ENCODE measurements around the gene ZEB1. TPM values are rescaled to one million over a fixed set of nuclear protein-coding genes. Genes with fewer than 3 reads are reported as not detected.
"Not testable (repeated sequence)": the region's sequence is repeated elsewhere in the genome, so short reads cannot be mapped to it uniquely, and the experiment has no call there.

ZEB1 gene
- total RNA-seq, 2 donors from 2014 or later: 0.84 TPM

DNA sequence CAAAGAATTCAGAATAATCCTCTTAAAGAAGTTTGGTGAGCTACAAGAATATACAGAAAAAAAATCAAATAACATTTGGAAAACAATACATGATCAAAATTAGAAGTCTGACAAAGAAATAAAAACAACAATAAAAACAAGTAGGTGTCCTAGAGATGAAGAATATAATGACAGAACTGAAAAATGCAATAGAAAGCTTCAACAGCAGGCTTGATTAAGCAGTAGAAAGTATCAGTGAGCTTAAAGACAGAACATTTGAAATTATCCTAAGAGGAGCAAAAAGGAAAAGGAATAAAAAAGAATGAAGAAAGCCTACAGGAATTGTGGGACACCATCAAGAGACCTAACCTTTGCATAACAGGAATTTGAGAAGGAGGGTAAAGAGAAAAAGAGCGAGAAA, 238.8 kb downstream of the ZEB1 start:
- no peak for DNase-seq
- peaks cover 14% of the 10 kb centered on the region for H3K9me3 Mint-ChIP-seq
- H3K36me3 Mint-ChIP-seq (ENCODE audit: low read depth): no peaks in the 10 kb centered on the region
- no peaks in the 10 kb centered on the region for H3K36me3 ChIP-seq (ENCODE audit: control insufficient read depth, insufficient read depth, low read length)
- no peaks in the 10 kb centered on the region for H3K27me3 ChIP-seq (ENCODE audit: control insufficient read depth, insufficient read depth, low read length, poor library complexity, severe bottlenecking)
- H3K4me1 ChIP-seq (ENCODE audit: control insufficient read depth, insufficient read depth, low read length): no peaks in the 10 kb centered on the region
- H3K4me1 Mint-ChIP-seq: no peaks in the 10 kb centered on the region
- no peaks in the 10 kb centered on the region for H3K27me3 Mint-ChIP-seq (ENCODE audit: insufficient read depth)
- H3K4me3 ChIP-seq (ENCODE audit: low read length): no peak overlapping the region
- no peak overlapping the region for H3K4me3 Mint-ChIP-seq
- no peak overlapping the region for H3K9ac ChIP-seq (ENCODE audit: extremely low read depth, low read length, poor library complexity, severe bottlenecking)
- WGBS, 2 experiments (ENCODE audit: insufficient coverage in 1 of 2, insufficient read length in 1 of 2): 60% methylated on average over 1 of the region's 1 CpG; no CpG with 5 or more reads in 1 of the 2 experiments
- TF ChIP-seq, protein P1, sequence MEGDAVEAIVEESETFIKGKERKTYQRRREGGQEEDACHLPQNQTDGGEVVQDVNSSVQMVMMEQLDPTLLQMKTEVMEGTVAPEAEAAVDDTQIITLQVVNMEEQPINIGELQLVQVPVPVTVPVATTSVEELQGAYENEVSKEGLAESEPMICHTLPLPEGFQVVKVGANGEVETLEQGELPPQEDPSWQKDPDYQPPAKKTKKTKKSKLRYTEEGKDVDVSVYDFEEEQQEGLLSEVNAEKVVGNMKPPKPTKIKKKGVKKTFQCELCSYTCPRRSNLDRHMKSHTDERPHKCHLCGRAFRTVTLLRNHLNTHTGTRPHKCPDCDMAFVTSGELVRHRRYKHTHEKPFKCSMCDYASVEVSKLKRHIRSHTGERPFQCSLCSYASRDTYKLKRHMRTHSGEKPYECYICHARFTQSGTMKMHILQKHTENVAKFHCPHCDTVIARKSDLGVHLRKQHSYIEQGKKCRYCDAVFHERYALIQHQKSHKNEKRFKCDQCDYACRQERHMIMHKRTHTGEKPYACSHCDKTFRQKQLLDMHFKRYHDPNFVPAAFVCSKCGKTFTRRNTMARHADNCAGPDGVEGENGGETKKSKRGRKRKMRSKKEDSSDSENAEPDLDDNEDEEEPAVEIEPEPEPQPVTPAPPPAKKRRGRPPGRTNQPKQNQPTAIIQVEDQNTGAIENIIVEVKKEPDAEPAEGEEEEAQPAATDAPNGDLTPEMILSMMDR (conservative IDR thresholded peaks at IDR 0.05): no peak
- peaks cover 15% of the 10 kb centered on the region for H3K9me3 ChIP-seq (ENCODE audit: control insufficient read depth, low read length)
- H3K27ac Mint-ChIP-seq: no peak overlapping the region
- no peak overlapping the region for H3K27ac ChIP-seq (ENCODE audit: low read depth, low read length)

DNA sequence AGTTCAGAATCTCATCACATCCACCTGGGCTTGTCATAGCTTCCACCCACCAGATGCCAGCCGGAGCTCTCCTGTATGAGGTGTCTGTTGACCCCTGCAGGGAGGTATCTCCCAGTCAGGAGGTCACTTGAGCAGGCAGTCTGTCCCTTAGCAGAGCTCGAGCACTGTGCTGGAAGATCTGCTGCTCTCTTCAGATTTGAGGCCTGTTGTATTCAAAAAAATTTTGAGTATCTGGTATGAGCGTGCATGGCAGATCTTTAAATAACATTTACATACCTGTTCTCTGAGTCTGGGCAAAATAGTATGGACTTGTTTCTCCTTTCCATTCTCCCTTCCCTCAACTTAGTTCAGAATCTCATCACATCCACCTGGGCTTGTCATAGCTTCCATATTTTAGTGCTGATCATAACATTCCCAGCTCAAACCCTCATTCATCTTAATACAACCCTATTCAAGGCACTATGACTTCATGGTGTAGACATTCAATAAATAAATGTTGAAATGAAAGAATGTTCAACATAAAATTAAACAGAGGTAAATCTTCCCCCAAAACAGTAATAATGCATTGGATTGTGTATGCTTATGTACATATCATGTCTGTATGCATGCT, 249.3 kb downstream of the ZEB1 start:
- H3K27ac Mint-ChIP-seq; H3K27ac ChIP-seq (ENCODE audit: low read depth, low read length); H3K36me3 Mint-ChIP-seq (ENCODE audit: low read depth); H3K9ac ChIP-seq (ENCODE audit: extremely low read depth, low read length, poor library complexity, severe bottlenecking); H3K36me3 ChIP-seq (ENCODE audit: control insufficient read depth, insufficient read depth, low read length); H3K4me3 Mint-ChIP-seq; H3K27me3 ChIP-seq (ENCODE audit: control insufficient read depth, insufficient read depth, low read length, poor library complexity, severe bottlenecking); H3K4me1 ChIP-seq (ENCODE audit: control insufficient read depth, insufficient read depth, low read length); H3K4me3 ChIP-seq (ENCODE audit: low read length); H3K4me1 Mint-ChIP-seq; H3K27me3 Mint-ChIP-seq (ENCODE audit: insufficient read depth); DNase-seq: not testable (repeated sequence)
- peaks cover 22% of the 10 kb centered on the region for H3K9me3 ChIP-seq (ENCODE audit: control insufficient read depth, low read length)
- WGBS, 2 experiments (ENCODE audit: insufficient coverage in 1 of 2, insufficient read length in 1 of 2): 88 to 100% methylated on average over 1 to 3 of the region's 3 CpGs
- peaks cover 13% of the 10 kb centered on the region for H3K9me3 Mint-ChIP-seq

DNA sequence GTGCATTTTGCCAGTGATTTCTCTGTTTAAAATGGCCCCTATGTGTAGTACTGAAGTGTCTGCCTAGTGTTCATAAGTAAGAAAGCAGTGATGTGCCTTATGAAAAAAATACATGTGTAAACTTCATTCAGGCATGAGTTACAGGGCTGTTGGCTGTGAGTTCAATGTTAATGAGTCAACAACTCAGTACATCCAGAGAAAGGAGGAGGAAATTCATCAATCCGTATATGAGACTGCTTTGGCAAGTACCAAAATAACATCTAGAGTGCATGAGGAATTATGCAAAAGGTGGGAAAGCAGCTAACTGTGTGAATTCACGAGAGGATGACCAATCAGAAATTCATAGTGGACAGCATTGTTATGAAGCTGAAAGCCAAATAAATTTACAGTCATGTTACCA, 255.6 kb downstream of the ZEB1 start:
- Histone ChIP-seq H3K4me3 (ENCODE audit: low read length) (no peak overlapping the region), H3K9me3 (ENCODE audit: control insufficient read depth, low read length) (peaks cover 33% of the 10 kb centered on the region), H3K27me3 (ENCODE audit: control insufficient read depth, insufficient read depth, low read length, poor library complexity, severe bottlenecking) (no peaks in the 10 kb centered on the region), H3K27ac (ENCODE audit: low read depth, low read length) (no peak overlapping the region), H3K4me1 (ENCODE audit: control insufficient read depth, insufficient read depth, low read length) (no peaks in the 10 kb centered on the region), H3K36me3 (ENCODE audit: control insufficient read depth, insufficient read depth, low read length) (no peaks in the 10 kb centered on the region), H3K9ac (ENCODE audit: extremely low read depth, low read length, poor library complexity, severe bottlenecking) (no peak overlapping the region)
- no peak overlapping the region for H3K27ac Mint-ChIP-seq
- peaks cover 5% of the 10 kb centered on the region for H3K27me3 Mint-ChIP-seq (ENCODE audit: insufficient read depth)
- no peak for DNase-seq
- no peaks in the 10 kb centered on the region for H3K36me3 Mint-ChIP-seq (ENCODE audit: low read depth)
- 82 to 93% methylated on average over 2 of the region's 2 CpGs for WGBS, 2 experiments (ENCODE audit: insufficient coverage in 1 of 2, insufficient read length in 1 of 2)
- H3K9me3 Mint-ChIP-seq: peaks cover 15% of the 10 kb centered on the region
- no peak overlapping the region for H3K4me3 Mint-ChIP-seq
- TF ChIP-seq, protein P1 (conservative IDR thresholded peaks at IDR 0.05): no peak
- H3K4me1 Mint-ChIP-seq: no peaks in the 10 kb centered on the region

Data from endodermal cell (in vitro differentiated cells).